HL-60 (cell line): Measurements from ENCODE around the gene ADM.

ENCODE experiments used
- POLR2AphosphoS5 ChIP-seq: IDR thresholded peaks from 2 replicates; pipeline ENCODE4 v1.6.1; 2012; ENCODE audit warnings: low read depth
- TF ChIP-seq, protein P1 (sequence below): IDR thresholded peaks from one replicate; pipeline ENCODE4 v1.5.1; 2011; ENCODE audit warnings: low read length, control low read depth, inconsistent platforms; ENCODE audit not compliant: insufficient read depth
- TF ChIP-seq, protein P2 (sequence below): IDR thresholded peaks from 2 replicates; pipeline ENCODE4 v1.6.1; 2012; ENCODE audit warnings: low read depth; ENCODE audit not compliant: insufficient replicate concordance

DNA sequence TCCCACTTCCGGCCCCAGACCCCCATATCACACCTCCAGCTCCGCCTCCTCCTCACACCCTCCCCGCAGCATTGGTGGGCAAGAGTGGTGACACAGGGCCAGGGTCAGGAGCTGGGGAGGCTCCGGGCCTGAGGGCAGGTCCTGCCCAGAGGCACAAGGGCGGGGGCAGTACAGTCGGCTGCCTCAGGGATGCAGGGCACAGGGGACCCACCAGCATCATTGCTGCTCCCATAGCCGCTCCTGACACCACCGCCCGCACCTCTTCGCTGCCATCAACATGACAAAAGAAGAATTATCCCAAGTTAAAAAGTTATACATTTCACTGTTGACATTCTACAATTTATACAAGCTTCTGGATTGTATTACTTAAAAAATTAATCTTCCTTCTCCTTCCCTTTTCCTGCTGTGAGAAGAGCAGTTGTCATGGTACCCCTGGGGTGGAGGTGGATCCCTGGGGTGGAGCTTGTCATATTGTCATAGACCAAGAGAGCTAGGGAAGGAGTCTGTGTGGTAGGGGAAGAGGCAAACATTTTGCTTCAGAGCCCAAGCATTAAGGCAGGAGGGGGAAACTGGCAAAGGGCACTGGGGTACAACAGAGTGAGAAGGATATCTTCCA lies 15.0 kb upstream of the ADM start:
- TF ChIP-seq, protein P1, sequence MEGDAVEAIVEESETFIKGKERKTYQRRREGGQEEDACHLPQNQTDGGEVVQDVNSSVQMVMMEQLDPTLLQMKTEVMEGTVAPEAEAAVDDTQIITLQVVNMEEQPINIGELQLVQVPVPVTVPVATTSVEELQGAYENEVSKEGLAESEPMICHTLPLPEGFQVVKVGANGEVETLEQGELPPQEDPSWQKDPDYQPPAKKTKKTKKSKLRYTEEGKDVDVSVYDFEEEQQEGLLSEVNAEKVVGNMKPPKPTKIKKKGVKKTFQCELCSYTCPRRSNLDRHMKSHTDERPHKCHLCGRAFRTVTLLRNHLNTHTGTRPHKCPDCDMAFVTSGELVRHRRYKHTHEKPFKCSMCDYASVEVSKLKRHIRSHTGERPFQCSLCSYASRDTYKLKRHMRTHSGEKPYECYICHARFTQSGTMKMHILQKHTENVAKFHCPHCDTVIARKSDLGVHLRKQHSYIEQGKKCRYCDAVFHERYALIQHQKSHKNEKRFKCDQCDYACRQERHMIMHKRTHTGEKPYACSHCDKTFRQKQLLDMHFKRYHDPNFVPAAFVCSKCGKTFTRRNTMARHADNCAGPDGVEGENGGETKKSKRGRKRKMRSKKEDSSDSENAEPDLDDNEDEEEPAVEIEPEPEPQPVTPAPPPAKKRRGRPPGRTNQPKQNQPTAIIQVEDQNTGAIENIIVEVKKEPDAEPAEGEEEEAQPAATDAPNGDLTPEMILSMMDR: no peak
- TF ChIP-seq POLR2AphosphoS5: no peak
- TF ChIP-seq, protein P2, sequence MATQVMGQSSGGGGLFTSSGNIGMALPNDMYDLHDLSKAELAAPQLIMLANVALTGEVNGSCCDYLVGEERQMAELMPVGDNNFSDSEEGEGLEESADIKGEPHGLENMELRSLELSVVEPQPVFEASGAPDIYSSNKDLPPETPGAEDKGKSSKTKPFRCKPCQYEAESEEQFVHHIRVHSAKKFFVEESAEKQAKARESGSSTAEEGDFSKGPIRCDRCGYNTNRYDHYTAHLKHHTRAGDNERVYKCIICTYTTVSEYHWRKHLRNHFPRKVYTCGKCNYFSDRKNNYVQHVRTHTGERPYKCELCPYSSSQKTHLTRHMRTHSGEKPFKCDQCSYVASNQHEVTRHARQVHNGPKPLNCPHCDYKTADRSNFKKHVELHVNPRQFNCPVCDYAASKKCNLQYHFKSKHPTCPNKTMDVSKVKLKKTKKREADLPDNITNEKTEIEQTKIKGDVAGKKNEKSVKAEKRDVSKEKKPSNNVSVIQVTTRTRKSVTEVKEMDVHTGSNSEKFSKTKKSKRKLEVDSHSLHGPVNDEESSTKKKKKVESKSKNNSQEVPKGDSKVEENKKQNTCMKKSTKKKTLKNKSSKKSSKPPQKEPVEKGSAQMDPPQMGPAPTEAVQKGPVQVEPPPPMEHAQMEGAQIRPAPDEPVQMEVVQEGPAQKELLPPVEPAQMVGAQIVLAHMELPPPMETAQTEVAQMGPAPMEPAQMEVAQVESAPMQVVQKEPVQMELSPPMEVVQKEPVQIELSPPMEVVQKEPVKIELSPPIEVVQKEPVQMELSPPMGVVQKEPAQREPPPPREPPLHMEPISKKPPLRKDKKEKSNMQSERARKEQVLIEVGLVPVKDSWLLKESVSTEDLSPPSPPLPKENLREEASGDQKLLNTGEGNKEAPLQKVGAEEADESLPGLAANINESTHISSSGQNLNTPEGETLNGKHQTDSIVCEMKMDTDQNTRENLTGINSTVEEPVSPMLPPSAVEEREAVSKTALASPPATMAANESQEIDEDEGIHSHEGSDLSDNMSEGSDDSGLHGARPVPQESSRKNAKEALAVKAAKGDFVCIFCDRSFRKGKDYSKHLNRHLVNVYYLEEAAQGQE: no peak
